Left colon (tissue), 2 donors: Measurements from ENCODE around the gene BRD4. TPM values are rescaled to one million over a fixed set of nuclear protein-coding genes. Genes with fewer than 3 reads are reported as not detected.

Experiments used
- ATAC-seq: fragments of 200-7000 bp; cut with Tn5 transposase; one replicate; pipeline ENCODE4 v1.9.1; 2020; ENCODE audit warnings: mild to moderate bottlenecking, moderate library complexity
- DNase-seq, 2 donors: peaks; one replicate each; pipeline ENCODE4 v3.0.0-alpha.2; 2020
- intact Hi-C, 2 donors: fragments of 100-400 bp; cut with DNase I in 1 of 2; cut with micrococcal nuclease in 1 of 2; formaldehyde crosslinking; loops; one replicate each; pipeline versions ENCODE4 v1.11.2 to v1.14.0; 2022; cut with DNase I, micrococcal nuclease
- long read RNA-seq: library from polyadenylated mRNA; unstranded; transcript quantifications from one replicate; pipeline ENCODE4 v2.0.0, GENCODE V29; 2021
- total RNA-seq, 2 donors: library from RNA; stranded (reverse); fragmentation: NEBNext Ultra II Directional; extraction: Animal tissue kit (Norgen Biotek cat#: 25700); gene quantifications; one replicate each; pipeline ENCODE4 v1.2.1, GENCODE V29; 2021
- donor health status: DM: no; HTN: no; CAD: no.
- donor health status: DM: yes; HTN: yes; CAD: no.

BRD4 gene
- total RNA-seq: 10 to 100 TPM; 64.6 to 90.7 TPM
- long read RNA-seq, partial matches to known transcripts: 17 of 22 reads
- long read RNA-seq, other reads (novel, unspliced or antisense): 4 of 22 reads

DNA sequence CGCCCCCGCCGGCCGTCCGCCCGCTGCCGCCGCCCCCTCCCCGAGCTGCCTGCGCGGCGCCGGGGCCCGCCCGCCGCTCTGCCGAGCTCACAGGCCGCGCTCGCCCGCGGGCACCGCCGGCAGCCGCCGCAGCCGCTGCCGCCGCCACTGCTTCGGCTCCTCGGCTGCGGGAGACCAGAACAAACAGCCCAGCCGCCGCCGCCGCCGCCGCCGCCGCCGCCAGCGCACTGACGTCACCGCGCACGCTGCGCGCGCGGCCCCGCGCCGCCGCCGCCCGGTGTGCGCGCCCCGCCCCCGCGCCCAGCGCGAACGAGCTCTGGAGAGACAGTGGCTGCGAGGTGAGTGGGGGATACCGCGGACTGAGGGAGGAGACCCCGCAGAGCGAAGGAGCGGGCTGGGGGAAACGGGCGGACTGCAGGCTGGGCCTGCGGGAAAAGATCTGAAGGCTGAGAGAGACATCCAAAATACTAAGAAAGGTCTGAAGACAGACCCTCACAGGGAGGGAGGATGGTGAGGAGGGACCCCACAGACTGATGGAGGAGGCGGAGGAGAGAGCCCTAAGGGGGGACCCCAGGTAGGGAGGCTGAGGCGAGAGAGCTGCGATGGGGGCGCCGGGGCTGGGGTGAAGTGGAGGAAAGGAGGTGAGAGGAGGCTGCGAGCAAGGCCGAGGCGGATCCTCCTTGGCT, at the start of gene BRD4:
TSS of gene BRD4 (minus strand) at position 229 of the 686 bp plus-strand sequence. CDS start 59,440 bp downstream, outside the sequence.
- ATAC-seq (peak; percentile 86), DNase-seq (peak; percentile 64 to 83)
- intact Hi-C loops: no loop called here

DNA sequence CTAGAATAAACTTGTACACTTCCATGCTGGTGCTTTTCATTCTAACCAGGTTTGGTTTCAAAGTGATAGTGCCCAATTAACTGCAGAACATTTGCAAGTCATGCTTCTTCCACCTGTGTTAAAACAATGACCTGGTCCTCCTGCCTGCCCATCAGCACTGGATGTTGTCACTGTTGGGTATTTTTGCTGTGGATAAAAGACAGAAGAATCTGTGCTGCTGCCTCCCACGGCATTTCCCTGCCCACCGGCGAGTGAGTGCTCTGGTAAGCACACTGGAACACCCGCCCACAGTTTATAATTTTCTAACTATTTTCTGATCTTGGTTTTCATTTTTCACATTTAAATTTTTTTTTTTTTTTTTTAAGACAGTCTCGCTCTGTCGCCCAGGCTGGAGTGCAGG, 49.5 kb upstream of the BRD4 start:
- no peak for DNase-seq
- no peak for ATAC-seq
- intact Hi-C loops: no loop called here

GRCh38 chr19:15381429-15381828, 49.1 kb upstream of the BRD4 start:
- no peak for ATAC-seq
- intact Hi-C loops: no loop called here
- DNase-seq: no peak

GRCh38 chr19:15379999-15380647, 47.8 kb upstream of the BRD4 start:
- DNase-seq: peak; percentile 78 to 79
- ATAC-seq: peak; percentile 55
- intact Hi-C loops: no loop called here

GRCh38 chr19:15379083-15379998, 47.0 kb upstream of the BRD4 start, which contains the start of gene AKAP8:
Gene AKAP8 (minus strand): TSS chr19:15379787. CDS start chr19:15379731, 56 bp downstream.
- DNase-seq (peak; percentile 98 to 99), ATAC-seq (peak; percentile 88)
- intact Hi-C loops: no loop called here

- ATAC-seq (peak; percentile 30), DNase-seq (peak; percentile 58 to 73)
- intact Hi-C loops: no loop called here
These were observed 46.3 kb upstream of the BRD4 start for GRCh38 chr19:15378534-15379082.

- intact Hi-C loops: no loop called here
- DNase-seq (no peak), ATAC-seq (no peak)
These were observed 42.6 kb upstream of the BRD4 start for GRCh38 chr19:15374796-15375440.

- intact Hi-C loops: no loop called here
- DNase-seq (no peak), ATAC-seq (no peak)
These were observed 41.8 kb upstream of the BRD4 start for GRCh38 chr19:15374105-15374651.

DNA sequence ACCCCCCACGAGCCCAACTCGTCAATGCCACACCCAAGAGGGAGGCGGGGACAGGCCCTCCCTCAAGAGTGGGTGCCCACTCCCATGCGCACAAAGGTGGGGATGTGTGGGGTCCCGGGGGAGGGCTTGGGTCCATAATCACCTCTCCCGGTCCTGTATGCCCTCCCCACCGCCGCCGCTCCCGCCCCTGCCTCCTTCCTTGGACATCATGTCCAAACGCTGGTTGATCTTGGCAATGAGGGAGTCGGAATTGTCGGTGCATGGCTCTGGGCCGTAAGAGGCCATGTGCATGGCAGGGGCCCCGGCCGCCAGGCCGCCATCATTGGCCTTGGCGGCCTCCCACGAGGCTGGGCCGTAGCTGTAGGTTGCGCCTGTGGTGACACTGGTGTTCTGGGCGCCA, 41.3 kb upstream of the BRD4 start:
- ATAC-seq (no peak), DNase-seq (no peak)
- intact Hi-C loops: no loop called here

GRCh38 chr19:15372891-15373301, 40.6 kb upstream of the BRD4 start:
- no peak for ATAC-seq
- intact Hi-C loops: no loop called here
- no peak for DNase-seq

DNA sequence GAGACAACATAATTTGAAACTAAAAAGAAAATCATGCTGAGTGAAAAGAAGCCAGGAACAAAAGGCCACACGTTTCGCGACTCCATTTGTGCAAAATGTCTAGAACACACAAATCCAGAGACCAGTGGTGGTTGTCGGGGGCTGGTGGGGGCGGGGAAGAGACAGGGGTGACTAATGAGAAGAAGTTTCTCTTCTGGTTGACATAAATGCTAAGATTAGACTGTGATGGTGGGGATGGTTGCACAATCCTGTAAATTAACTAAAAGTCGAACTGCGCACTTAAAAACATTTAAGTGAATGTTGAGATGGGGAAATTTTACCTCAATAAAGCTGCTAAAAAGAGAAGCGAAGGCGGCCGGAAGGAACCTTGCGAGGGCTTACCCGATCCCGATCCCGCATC, 40.1 kb upstream of the BRD4 start:
- ATAC-seq: no peak
- DNase-seq: no peak
- intact Hi-C loops: no loop called here

- intact Hi-C loops: no loop called here
- no peak for DNase-seq
These were observed 39.5 kb upstream of the BRD4 start for GRCh38 chr19:15371786-15372380.

DNA sequence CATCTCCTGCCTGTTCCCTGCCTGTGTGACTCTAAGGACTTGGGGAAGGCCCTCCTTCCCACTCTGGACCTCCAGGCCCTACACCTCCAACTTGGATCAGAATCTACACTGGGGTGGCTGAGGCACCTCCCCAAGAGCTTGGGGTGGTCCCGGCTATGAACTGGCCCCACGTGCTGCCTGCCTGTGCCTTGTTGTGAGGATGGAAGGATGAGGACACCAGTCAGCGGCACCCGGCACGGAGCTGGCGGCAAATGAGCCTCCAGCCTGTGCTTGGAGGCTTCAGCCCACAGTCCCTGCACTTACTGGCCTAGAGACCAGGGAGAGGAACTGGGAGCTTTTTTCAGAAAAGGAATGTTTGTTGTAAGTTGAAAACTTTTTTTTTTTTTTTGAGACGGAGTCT, 38.8 kb upstream of the BRD4 start:
- ATAC-seq: no peak
- DNase-seq: no peak
- intact Hi-C loops: no loop called here

More at GRCh38 chr19:15371786-15372380, 39.5 kb upstream of the BRD4 start:
- no peak for ATAC-seq

GRCh38 chr19:15369594-15369891, 37.2 kb upstream of the BRD4 start:
- DNase-seq (no peak), ATAC-seq (no peak)
- intact Hi-C loops: no loop called here

GRCh38 chr19:15368798-15369593, 36.7 kb upstream of the BRD4 start:
- intact Hi-C loops: no loop called here
- no peak for DNase-seq

DNA sequence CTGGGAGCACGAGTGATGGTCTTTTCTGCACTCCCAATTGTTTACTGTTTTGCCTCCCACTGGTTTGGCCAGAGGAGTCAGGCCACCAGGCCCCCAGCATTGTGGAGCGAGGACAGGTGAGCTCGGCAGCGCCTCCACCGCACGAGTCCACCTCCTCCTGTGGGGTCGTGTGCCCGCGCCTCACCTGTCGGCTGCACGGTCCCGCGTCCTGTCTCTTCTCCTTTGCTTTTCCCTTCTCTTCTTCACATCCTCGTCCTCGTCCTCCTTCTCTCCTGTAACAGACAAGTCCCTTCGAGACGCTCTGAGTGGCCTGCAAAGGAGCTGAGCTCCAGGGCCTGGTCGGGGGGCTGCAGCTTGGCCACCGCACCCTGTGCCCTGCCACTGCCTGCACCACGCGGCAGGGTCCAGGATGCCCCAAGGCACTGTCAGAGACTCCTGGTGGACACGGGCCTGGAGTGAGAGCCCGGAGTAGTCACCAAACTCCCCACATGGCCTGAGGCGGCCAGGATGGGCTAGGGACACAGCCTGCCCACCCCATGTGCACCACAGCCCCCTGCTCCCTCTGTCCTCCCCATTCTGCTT, 35.8 kb upstream of the BRD4 start:
- DNase-seq (no peak), ATAC-seq (peak; percentile 12)
- intact Hi-C loops: no loop called here

More at GRCh38 chr19:15368798-15369593, 36.7 kb upstream of the BRD4 start:
- ATAC-seq: no peak

GRCh38 chr19:15367439-15367838, 35.1 kb upstream of the BRD4 start:
- intact Hi-C loops: no loop called here
- ATAC-seq (peak; percentile 44), DNase-seq (no peak)
